BLaER1 treated with 17β-estradiol and CSF1 and Interleukin-3, amounts not matched to agents 10 nM and 100 nM (cell line): ENCODE results near the gene CCDC141.

ENCODE experiments used
- H3K27ac ChIP-seq, 11 experiments: shearing (Covaris generic); formaldehyde crosslinking; 2 replicates each; pipeline ENCODE4 v1.8.1; 2022
- H3K27me3 ChIP-seq, 11 experiments: shearing (Covaris generic); formaldehyde crosslinking; 2 replicates each; pipeline ENCODE4 v1.8.1; 2022
- H3K36me3 ChIP-seq, 11 experiments: shearing (Covaris generic); formaldehyde crosslinking; 2 replicates each; pipeline ENCODE4 v1.8.1; 2022
- H3K4me1 ChIP-seq, 10 experiments: shearing (Covaris generic); formaldehyde crosslinking; 2 replicates each; pipeline ENCODE4 v1.8.1; 2022
- H3K4me2 ChIP-seq, 11 experiments: shearing (Covaris generic); formaldehyde crosslinking; 2 replicates each; pipeline ENCODE4 v1.8.1; 2022
- H3K4me3 ChIP-seq, 10 experiments: shearing (Covaris generic); formaldehyde crosslinking; 2 replicates each; pipeline ENCODE4 v1.8.1; 2022
- H3K9ac ChIP-seq, 11 experiments: shearing (Covaris generic); formaldehyde crosslinking; 2 replicates each; pipeline ENCODE4 v1.8.1; 2022
- H3K9me3 ChIP-seq, 11 experiments: shearing (Covaris generic); formaldehyde crosslinking; replicated peaks in 1 of 11; 2 replicates each; pipeline ENCODE4 v1.8.1; 2022
- H4K20me1 ChIP-seq, 11 experiments: shearing (Covaris generic); formaldehyde crosslinking; 2 replicates each; pipeline ENCODE4 v1.8.1; 2022
- Cebpa-rat ChIP-seq, 11 experiments: shearing (Covaris generic); IDR thresholded peaks; 2 replicates each; pipeline ENCODE4 v1.8.1; 2022

Gene CCDC141

GRCh38 chr2:178911039-178911438 lies 138.9 kb downstream of the CCDC141 start:
- Histone ChIP-seq H3K4me3 (no peak overlapping the region), H3K9me3 (no peaks in the 10 kb centered on the region), H4K20me1 (no peaks in the 10 kb centered on the region), H3K9ac (no peak overlapping the region), H3K4me1 (peaks cover 0 to 22% (median 11%) of the 10 kb centered on the region in 10 experiments; a peak in 15 of 20 replicates), H3K36me3 (no peaks in the 10 kb centered on the region), H3K27me3 (no peaks in the 10 kb centered on the region), H3K4me2 (no peak overlapping the region), H3K27ac (no peak overlapping the region)
- no peak for TF ChIP-seq Cebpa-rat (IDR thresholded peaks at IDR 0.05)

DNA sequence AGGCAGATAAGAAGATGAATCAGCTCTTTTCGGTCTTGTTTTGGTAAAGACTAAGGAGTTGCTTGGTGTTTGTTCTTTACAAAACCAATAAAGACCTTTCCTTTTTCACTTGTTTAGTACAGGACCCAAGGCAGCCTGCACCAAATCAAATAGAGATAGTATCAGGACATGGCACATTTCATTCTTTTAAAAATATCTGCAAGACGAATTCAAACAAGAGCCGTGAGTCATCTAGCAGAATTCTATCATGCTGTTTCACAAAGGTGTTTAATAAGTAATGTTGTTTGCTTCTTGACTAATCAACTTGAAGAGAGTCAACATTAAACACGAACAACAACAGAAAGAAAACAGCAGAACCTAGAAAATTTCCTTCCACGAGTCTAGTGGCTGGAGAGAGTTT lies 139.9 kb downstream of the CCDC141 start:
- H3K4me2 ChIP-seq = no peak overlapping the region
- no peak overlapping the region for H3K9ac ChIP-seq
- TF ChIP-seq Cebpa-rat (IDR thresholded peaks at IDR 0.05) = no peak

DNA sequence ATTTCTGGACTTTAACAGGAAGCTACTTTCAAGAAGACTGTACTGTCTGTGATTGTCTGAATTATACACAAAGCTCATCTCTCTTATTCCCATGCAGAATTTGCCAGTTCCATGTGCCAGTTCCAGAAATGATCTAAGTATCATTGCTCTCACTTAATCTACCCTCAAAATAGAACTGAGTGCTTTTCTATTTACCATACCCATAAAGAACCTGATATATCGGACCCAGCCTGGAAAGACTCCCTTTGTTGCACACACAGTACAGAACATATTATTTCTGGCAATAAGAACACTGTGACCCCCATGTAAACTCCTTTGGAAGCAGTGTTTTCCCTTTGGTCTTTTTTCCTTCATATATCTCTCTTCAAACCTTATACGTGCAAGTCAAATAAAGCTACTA lies 140.4 kb downstream of the CCDC141 start:
- no peak overlapping the region for H3K9ac ChIP-seq
- H3K27me3 ChIP-seq = no peaks in the 10 kb centered on the region
- no peaks in the 10 kb centered on the region for H3K9me3 ChIP-seq
- H4K20me1 ChIP-seq = no peaks in the 10 kb centered on the region
- H3K36me3 ChIP-seq = no peaks in the 10 kb centered on the region
- TF ChIP-seq Cebpa-rat (IDR thresholded peaks at IDR 0.05) = no peak
- H3K4me1 ChIP-seq = peaks cover 0 to 22% (median 11%) of the 10 kb centered on the region in 10 experiments; a peak in 15 of 20 replicates
- H3K27ac ChIP-seq = no peak overlapping the region
- H3K4me2 ChIP-seq = no peak overlapping the region
- H3K4me3 ChIP-seq = no peak overlapping the region

More for the DNA sequence above, 139.9 kb downstream of the CCDC141 start:
- Histone ChIP-seq H3K4me3 (no peak overlapping the region), H3K4me1 (peaks cover 0 to 22% (median 11%) of the 10 kb centered on the region in 10 experiments; a peak in 15 of 20 replicates), H3K27ac (no peak overlapping the region), H3K36me3 (no peaks in the 10 kb centered on the region), H3K27me3 (no peaks in the 10 kb centered on the region), H4K20me1 (no peaks in the 10 kb centered on the region), H3K9me3 (no peaks in the 10 kb centered on the region)

DNA sequence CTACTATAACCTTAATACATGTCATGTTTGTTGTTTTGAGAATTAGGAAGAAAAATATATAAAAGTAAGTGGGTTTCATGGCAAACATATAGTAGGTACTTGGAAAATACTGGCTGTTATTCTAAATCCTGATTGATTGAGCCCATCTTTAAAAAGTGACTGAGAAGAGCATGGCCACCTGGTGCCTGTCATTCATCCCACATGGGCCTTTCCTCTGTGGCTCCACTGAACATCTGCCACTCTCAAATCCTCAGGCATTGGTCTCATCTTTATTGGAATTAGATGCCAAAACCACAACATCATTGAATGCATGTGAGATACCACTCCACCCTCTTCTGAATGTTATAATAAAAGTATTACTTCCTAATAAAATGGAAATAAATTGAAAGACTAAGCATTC lies 141.1 kb downstream of the CCDC141 start:
- no peak overlapping the region for H3K4me3 ChIP-seq
- H3K27me3 ChIP-seq = no peaks in the 10 kb centered on the region
- H3K9me3 ChIP-seq = no peaks in the 10 kb centered on the region
- no peak overlapping the region for H3K4me2 ChIP-seq
- no peak for TF ChIP-seq Cebpa-rat (IDR thresholded peaks at IDR 0.05)
- H3K4me1 ChIP-seq = peaks cover 0 to 19% (median 11%) of the 10 kb centered on the region in 10 experiments; a peak in 15 of 20 replicates
- no peaks in the 10 kb centered on the region for H3K36me3 ChIP-seq
- H3K27ac ChIP-seq = no peak overlapping the region
- H3K9ac ChIP-seq = no peak overlapping the region
- H4K20me1 ChIP-seq = no peaks in the 10 kb centered on the region

- H3K27ac ChIP-seq = no peak overlapping the region
- no peak for TF ChIP-seq Cebpa-rat (IDR thresholded peaks at IDR 0.05)
- no peaks in the 10 kb centered on the region for H3K9me3 ChIP-seq
- H3K27me3 ChIP-seq = no peaks in the 10 kb centered on the region
- no peaks in the 10 kb centered on the region for H3K36me3 ChIP-seq
- H3K4me1 ChIP-seq = no peaks in the 10 kb centered on the region
- H3K9ac ChIP-seq = no peak overlapping the region
- no peak overlapping the region for H3K4me3 ChIP-seq
- H3K4me2 ChIP-seq = no peak overlapping the region
- H4K20me1 ChIP-seq = no peaks in the 10 kb centered on the region
Measured at GRCh38 chr2:178905261-178905660, 144.7 kb downstream of the CCDC141 start.

DNA sequence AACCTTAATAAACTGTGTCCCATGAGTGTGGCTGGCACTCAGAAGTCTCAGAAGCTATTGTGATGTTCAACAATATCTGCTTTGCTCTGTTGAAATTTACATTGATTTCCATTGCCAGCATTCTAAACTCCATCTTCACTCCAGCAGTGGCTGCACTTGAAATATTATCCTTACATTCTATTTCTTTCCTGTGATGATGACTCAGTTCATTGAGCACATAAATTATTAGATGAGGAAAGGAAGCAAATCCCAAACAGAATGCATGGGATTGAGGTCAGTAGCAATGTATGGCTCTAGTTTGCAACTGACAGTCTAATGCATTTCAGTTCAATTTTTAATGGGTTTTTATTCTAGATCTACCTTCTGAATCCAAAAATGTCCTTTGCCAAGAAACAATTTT lies 150.3 kb downstream of the CCDC141 start:
- Histone ChIP-seq H3K4me2 (no peak overlapping the region), H3K27ac (no peak overlapping the region), H3K27me3 (no peaks in the 10 kb centered on the region), H3K4me1 (no peaks in the 10 kb centered on the region), H3K9ac (no peak overlapping the region), H3K9me3 (no peaks in the 10 kb centered on the region), H3K36me3 (no peaks in the 10 kb centered on the region), H4K20me1 (no peaks in the 10 kb centered on the region), H3K4me3 (no peak overlapping the region)
- TF ChIP-seq Cebpa-rat (IDR thresholded peaks at IDR 0.05) = no peak

DNA sequence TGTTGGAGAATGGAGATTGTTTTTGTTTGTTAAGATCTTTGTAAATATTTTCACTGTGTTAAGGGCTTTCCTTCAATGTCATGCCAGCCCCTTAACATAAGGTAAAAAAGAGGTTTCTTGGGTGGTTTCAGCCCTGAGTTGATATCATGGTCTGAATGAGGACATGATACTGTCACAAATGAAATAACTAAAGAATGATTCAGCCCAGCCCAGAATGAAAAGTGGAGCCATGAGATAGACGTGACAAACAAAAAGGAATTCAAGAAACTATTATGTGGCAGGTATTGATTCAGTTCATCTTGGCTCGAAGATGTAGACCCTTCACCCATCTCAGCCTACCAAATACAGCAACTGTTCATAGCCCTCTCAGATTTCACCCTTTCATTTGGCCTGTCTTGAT lies 154.1 kb downstream of the CCDC141 start:
- Histone ChIP-seq H3K4me3 (no peak overlapping the region), H3K27ac (no peak overlapping the region), H3K36me3 (no peaks in the 10 kb centered on the region), H4K20me1 (no peaks in the 10 kb centered on the region), H3K27me3 (no peaks in the 10 kb centered on the region), H3K4me2 (no peak overlapping the region), H3K4me1 (peaks cover 0 to 7% (median 0%) of the 10 kb centered on the region in 10 experiments; a peak in 1 of 20 replicates), H3K9me3 (no peaks in the 10 kb centered on the region), H3K9ac (no peak overlapping the region)
- no peak for TF ChIP-seq Cebpa-rat (IDR thresholded peaks at IDR 0.05)

- Histone ChIP-seq H3K4me1 (peaks cover 0 to 7% (median 0%) of the 10 kb centered on the region in 10 experiments; a peak in 1 of 20 replicates), H4K20me1 (no peaks in the 10 kb centered on the region), H3K27ac (no peak overlapping the region), H3K9ac (no peak overlapping the region), H3K27me3 (no peaks in the 10 kb centered on the region), H3K4me2 (no peak overlapping the region), H3K4me3 (no peak overlapping the region), H3K9me3 (no peaks in the 10 kb centered on the region), H3K36me3 (no peaks in the 10 kb centered on the region)
- TF ChIP-seq Cebpa-rat (IDR thresholded peaks at IDR 0.05) = no peak
Measured at GRCh38 chr2:178895171-178895570, 154.8 kb downstream of the CCDC141 start.

DNA sequence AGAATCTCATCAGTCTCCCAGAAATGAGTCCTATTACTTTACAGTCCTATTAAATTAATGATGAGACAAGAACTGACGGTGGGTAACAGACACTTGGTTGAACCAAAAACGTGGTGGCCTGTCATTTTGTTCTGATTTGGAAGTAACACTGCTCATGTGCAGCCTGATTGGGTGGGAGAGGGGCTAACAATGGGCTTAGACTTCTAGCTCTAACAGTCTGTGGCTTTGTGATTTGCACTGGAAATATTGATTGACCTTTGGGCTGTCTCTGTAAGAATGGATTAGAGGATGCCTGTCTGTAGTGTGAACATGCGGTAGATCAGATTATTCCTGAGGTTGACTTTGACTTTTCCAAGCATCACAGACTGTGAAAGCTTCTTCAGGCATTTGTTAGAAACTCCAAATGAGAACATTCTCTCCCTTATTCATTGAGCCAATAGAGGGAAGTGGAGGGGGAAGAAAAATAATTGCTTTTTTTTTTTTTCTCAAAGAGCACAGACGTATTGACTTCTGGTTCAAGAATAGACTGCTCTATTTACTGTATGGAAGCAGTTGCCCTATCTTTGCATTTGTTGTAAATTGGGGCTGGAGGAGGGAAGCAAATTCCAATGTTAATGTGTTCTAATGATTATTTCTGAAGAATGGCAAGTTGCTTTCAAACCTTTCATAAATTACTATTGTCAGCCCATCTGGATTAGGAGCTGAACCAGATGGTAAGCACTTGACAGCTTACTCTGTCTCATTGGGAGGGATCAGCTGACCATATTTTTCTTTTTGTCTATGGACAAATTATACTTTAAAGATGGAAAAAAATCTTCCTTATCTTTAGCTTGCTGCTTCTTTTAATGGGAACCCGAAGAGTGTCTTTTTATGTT lies 156.9 kb downstream of the CCDC141 start:
- Histone ChIP-seq H4K20me1 (no peaks in the 10 kb centered on the region), H3K36me3 (no peaks in the 10 kb centered on the region), H3K4me1 (peaks cover 0 to 7% (median 0%) of the 10 kb centered on the region in 10 experiments; a peak in 1 of 20 replicates), H3K4me2 (no peak overlapping the region), H3K9ac (no peak overlapping the region), H3K9me3 (no peaks in the 10 kb centered on the region), H3K27ac (no peak overlapping the region), H3K27me3 (no peaks in the 10 kb centered on the region), H3K4me3 (no peak overlapping the region)
- no peak for TF ChIP-seq Cebpa-rat (IDR thresholded peaks at IDR 0.05)
